HepG2 (cell line): Measurements from ENCODE around the gene HES6.

Experiments
- ATF2 ChIP-seq: sonication (generic); formaldehyde crosslinking; IDR thresholded peaks from 2 replicates; pipeline ENCODE4 v1.4.0; 2020; ENCODE audit warnings: missing genetic modification reagents
- CBX5 ChIP-seq: sonication (generic); formaldehyde crosslinking; IDR thresholded peaks from 2 replicates; pipeline ENCODE4 v1.4.0; 2020; ENCODE audit warnings: missing genetic modification reagents, borderline replicate concordance
- CHD2 ChIP-seq: IDR thresholded peaks from 2 replicates; pipeline ENCODE4 v1.6.1; 2011; ENCODE audit warnings: low read depth, low read length, improper control_type of control experiment
- CREM ChIP-seq, 2 experiments: sonication (generic) in 1 of 2; formaldehyde crosslinking in 1 of 2; IDR thresholded peaks; 2 replicates each; pipeline versions ENCODE4 v1.4.0 to v1.6.1; 2016 to 2020; ENCODE audit warnings: antibody characterized with exemption in 1 of 2, mild to moderate bottlenecking in 1 of 2, missing genetic modification reagents in 1 of 2
- MED1 ChIP-seq: sonication (generic); formaldehyde crosslinking; IDR thresholded peaks from 2 replicates; pipeline ENCODE4 v1.4.0; 2020; ENCODE audit warnings: missing genetic modification reagents
- NR2F6 ChIP-seq, 2 experiments: IDR thresholded peaks; 2 replicates each; pipeline ENCODE4 v1.6.1; 2016; ENCODE audit warnings: antibody characterized with exemption in 1 of 2, mild to moderate bottlenecking in 1 of 2
- POLR2A ChIP-seq, 2 experiments: IDR thresholded peaks; 2 replicates each; pipeline ENCODE4 v1.6.1; 2011; ENCODE audit warnings: low read depth in 2 of 2, low read length in 2 of 2, mild to moderate bottlenecking in 1 of 2, moderate library complexity in 1 of 2; ENCODE audit not compliant: insufficient read depth in 1 of 2
- RFX5 ChIP-seq: IDR thresholded peaks from 2 replicates; pipeline ENCODE4 v1.6.1; 2011; ENCODE audit warnings: low read depth, low read length, improper control_type of control experiment
- ZNF432 ChIP-seq: sonication (generic); formaldehyde crosslinking; IDR thresholded peaks from 2 replicates; pipeline ENCODE4 v1.5.0; 2020; ENCODE audit warnings: missing genetic modification reagents, mild to moderate bottlenecking, borderline replicate concordance
- ZNF703 ChIP-seq: sonication (generic); formaldehyde crosslinking; IDR thresholded peaks from 2 replicates; pipeline ENCODE4 v1.5.1; 2020; ENCODE audit warnings: missing genetic modification reagents, mild to moderate bottlenecking, moderate library complexity, borderline replicate concordance
- ZNF781 ChIP-seq: sonication (generic); formaldehyde crosslinking; IDR thresholded peaks from 2 replicates; pipeline ENCODE4 v1.5.1; 2020; ENCODE audit warnings: borderline replicate concordance, mild to moderate bottlenecking, missing genetic modification reagents; ENCODE audit errors: not compliant biosample characterization
- TF ChIP-seq, protein P1 (sequence below): sonication (generic); formaldehyde crosslinking; conservative IDR thresholded peaks from 2 replicates; pipeline ENCODE4 v1.4.0; 2020; ENCODE audit warnings: missing genetic modification reagents
- TF ChIP-seq, protein P2 (sequence below): sonication (generic); formaldehyde crosslinking; IDR thresholded peaks from 2 replicates; pipeline ENCODE4 v1.5.0; 2020; ENCODE audit warnings: mild to moderate bottlenecking, missing genetic modification reagents, moderate library complexity

- no peak for TF ChIP-seq CREM (IDR thresholded peaks at IDR 0.05)
- no peak for TF ChIP-seq CREM (CRISPR knock-in tag; IDR thresholded peaks at IDR 0.05)
- no peak for TF ChIP-seq ZNF432
- no peak for TF ChIP-seq ZNF703
- no peak for TF ChIP-seq ATF2 (CRISPR knock-in tag)
- no peak for TF ChIP-seq ZNF781
- no peak for TF ChIP-seq RFX5
- no peak for TF ChIP-seq CHD2
- TF ChIP-seq CBX5 (CRISPR knock-in tag): no peak
- TF ChIP-seq POLR2A (IDR thresholded peaks at IDR 0.05; ENCODE audit: insufficient read depth in 1 of 2, low read depth in 2 of 2, low read length in 2 of 2): no peak
- TF ChIP-seq, protein P1, sequence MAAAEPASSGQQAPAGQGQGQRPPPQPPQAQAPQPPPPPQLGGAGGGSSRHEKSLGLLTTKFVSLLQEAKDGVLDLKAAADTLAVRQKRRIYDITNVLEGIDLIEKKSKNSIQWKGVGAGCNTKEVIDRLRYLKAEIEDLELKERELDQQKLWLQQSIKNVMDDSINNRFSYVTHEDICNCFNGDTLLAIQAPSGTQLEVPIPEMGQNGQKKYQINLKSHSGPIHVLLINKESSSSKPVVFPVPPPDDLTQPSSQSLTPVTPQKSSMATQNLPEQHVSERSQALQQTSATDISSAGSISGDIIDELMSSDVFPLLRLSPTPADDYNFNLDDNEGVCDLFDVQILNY (CRISPR knock-in tag): no peak
- no peak for TF ChIP-seq MED1 (CRISPR knock-in tag)
- TF ChIP-seq, protein P2, sequence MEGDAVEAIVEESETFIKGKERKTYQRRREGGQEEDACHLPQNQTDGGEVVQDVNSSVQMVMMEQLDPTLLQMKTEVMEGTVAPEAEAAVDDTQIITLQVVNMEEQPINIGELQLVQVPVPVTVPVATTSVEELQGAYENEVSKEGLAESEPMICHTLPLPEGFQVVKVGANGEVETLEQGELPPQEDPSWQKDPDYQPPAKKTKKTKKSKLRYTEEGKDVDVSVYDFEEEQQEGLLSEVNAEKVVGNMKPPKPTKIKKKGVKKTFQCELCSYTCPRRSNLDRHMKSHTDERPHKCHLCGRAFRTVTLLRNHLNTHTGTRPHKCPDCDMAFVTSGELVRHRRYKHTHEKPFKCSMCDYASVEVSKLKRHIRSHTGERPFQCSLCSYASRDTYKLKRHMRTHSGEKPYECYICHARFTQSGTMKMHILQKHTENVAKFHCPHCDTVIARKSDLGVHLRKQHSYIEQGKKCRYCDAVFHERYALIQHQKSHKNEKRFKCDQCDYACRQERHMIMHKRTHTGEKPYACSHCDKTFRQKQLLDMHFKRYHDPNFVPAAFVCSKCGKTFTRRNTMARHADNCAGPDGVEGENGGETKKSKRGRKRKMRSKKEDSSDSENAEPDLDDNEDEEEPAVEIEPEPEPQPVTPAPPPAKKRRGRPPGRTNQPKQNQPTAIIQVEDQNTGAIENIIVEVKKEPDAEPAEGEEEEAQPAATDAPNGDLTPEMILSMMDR (CRISPR knock-in tag): no peak
- TF ChIP-seq NR2F6 (IDR thresholded peaks at IDR 0.05): no peak
- TF ChIP-seq NR2F6 (CRISPR knock-in tag; IDR thresholded peaks at IDR 0.05): no peak
Measured at GRCh38 chr2:238262496-238263122, 22.8 kb upstream of the HES6 start.
